GM19324 (cell line): ENCODE data around the gene REG3A.

ENCODE experiments used
- ATAC-seq: cut with Tn5 transposase; IDR thresholded peaks from one replicate; pipeline ENCODE4 v1.9.1; 2021; ENCODE audit warnings: mild to moderate bottlenecking, moderate library complexity; ENCODE audit not compliant: unreplicated experiment, low FRiP score

REG3A gene

DNA sequence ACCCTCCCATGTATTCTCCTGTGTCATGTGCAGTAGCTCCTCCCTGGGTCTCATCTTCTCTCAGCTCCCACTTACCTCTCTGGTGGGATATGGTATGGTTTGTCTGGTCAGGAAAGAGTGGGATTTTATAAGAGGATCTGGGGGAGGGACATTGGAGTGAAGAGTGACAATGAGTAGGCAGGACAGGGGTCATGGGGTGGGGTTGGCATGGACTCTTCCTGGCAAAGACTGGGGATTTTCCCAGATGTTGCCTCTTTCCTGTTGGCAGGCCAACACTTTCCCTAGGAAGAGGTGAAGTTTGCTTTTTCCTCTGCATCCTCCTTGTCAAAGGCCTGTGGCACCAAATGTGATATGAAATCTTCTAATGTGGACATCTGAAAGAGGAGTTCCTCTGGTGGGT is at the start of gene REG3A:
TSS of gene REG3A (minus strand) at position 101 of the 400 bp plus-strand sequence. CDS start 348 bp downstream, outside the sequence.
- ATAC-seq: no peak

DNA sequence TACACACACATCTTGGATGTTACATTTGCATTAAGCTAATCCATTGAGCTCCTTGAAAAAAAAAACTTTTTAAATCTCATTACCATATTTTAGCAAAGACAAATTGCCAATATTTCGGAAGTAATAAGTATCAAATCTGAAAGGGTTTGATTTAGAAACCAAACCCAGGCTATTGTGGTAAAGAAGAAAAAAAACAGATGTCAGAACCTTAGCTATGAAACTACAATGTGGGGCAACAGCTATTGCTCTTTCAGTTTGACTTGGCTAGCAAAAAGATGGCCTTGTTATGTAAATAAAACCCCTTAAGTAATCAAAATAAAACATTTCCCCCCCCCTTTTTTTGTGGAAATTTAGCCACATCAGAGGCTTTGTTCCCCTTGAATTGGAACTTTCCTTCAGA is 41.2 kb upstream of the REG3A start:
- no peak for ATAC-seq

- ATAC-seq: no peak
These were observed 32.3 kb upstream of the REG3A start for GRCh38 chr2:79191816-79192215.

GRCh38 chr2:79191081-79191480 is 31.5 kb upstream of the REG3A start:
- ATAC-seq: no peak

GRCh38 chr2:79189465-79189864 is 29.9 kb upstream of the REG3A start:
- no peak for ATAC-seq

- ATAC-seq: no peak
These were observed 22.1 kb upstream of the REG3A start for GRCh38 chr2:79181617-79182016.

- ATAC-seq: no peak
These were observed 20.5 kb upstream of the REG3A start for GRCh38 chr2:79180092-79180491.

GRCh38 chr2:79179036-79179435 is 19.5 kb upstream of the REG3A start:
- ATAC-seq: no peak

- ATAC-seq: no peak
These were observed 18.6 kb upstream of the REG3A start for GRCh38 chr2:79178076-79178674.

DNA sequence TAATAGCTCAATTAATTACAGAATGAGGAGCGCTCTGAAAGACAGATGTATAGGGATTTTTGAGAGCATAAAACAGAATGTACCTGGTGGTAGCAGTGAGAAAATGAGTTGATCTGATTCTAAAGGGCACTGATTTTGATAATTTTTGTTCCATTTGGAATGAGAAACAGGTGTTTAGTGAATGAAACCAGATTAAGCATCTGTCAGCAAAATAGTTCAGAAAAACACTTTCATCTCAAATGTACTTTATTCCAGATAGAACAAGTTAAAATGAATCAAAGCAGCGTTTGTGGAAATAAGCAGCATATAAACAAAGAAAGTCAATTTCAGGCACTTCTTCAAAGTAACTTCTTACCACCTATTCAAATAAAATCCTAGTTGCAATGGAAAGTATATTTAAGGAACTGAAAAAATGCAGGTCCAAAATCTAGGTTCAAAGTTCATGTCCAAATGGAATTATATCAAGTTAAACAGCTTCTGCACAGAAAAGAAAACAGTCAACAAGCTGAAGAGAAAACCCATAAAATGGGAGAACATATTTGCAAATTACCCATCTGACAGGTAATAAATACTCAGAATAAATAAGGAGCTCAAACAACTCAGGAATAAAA is 11.9 kb upstream of the REG3A start:
- ATAC-seq: no peak

DNA sequence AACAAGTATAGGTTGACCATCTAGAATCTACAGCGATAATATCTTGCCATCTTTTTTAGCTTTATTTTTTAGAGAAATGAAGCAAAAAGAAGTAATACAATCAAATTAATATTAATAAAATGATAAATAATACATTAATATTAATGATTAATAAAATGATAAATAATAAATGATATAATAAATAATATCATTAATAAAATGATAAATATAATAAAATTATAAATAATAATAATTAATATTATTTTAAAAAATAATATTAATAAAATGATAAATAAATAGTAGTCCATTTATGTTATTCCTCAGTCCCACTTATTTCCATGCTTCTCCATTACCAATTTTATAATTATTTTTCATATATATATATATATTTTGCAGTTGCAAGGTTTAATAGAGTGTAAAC is 3.2 kb upstream of the REG3A start:
- ATAC-seq: no peak

DNA sequence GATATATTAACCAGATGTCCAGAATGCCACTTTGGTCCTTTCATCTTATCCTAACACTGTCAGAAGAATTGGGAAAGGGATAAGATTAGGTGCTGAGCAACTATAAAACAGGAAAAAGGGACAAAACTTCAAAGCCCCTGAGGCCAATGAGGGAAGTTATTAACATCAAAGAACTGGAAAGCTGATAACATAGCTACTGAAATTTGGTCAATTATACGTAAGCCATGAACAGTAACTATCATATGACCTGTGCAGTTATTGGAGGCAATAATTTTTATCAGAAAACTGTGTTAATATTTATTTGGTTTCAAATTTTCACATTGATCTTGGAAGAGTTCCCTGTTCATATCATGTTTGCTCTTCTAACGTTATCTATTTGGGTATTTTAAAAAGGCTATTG is 2.6 kb upstream of the REG3A start:
- ATAC-seq: no peak

GRCh38 chr2:79159030-79159429 is 523 bp downstream of the REG3A start:
- ATAC-seq: no peak

GRCh38 chr2:79155826-79156476 is 3.6 kb downstream of the REG3A start:
- ATAC-seq: no peak

DNA sequence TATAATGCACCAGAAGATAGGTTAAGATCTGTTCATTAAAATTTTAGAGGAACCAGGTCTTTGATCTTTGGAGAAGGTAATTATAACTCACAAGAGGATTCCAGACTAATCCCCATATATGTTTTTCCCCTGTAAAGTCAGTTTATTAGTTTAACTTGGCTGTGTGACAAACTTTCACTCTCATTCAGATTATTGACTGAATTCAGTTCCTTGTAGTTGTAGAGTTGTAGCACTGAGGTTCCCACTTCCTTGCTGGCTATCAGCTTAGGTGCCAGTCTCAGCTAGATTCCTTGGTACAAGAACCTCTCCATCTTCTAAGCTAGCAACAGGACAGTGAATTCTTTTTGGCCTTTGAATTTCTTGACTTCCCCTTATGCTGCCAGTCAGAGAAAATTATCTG is 20.1 kb downstream of the REG3A start:
- no peak for ATAC-seq

DNA sequence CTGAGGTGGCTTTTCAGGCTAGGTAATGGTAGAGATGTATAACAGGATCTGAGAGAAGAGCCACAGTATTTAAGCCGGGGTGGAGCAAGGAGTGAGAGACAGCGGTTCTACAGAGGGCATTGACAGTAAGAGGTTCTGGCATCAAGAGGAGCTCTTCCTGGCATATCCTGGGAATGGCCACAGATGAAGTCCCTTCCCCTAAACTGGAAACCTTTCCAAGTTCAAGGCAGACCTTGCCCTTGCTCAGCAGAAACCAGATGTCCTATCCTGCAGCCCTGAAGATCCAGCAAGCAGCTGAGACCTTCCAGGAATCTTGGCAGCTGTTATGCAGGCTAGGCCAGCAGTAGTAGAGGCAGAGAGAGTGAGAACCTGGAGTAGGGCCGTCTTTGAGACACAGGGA is 21.2 kb downstream of the REG3A start:
- ATAC-seq: no peak

DNA sequence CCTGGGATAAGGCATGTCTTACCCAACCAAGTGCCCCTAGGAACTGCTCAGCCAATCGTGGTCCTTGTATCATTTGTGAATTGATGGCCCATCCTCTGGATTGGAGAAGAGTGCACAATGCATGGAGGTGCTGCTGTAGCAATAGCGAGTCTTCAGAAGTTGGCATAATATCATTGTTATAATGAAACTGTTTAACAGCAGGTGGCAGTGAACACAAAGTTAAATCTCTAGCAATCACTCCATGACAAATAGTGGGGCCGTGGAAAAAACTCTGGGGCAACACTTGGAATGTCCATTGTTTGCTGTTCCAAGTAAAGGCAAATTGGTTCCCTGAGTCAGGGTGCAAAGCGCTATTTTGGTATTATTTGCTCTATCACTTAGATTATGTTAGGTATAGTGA is 27.9 kb downstream of the REG3A start:
- no peak for ATAC-seq

DNA sequence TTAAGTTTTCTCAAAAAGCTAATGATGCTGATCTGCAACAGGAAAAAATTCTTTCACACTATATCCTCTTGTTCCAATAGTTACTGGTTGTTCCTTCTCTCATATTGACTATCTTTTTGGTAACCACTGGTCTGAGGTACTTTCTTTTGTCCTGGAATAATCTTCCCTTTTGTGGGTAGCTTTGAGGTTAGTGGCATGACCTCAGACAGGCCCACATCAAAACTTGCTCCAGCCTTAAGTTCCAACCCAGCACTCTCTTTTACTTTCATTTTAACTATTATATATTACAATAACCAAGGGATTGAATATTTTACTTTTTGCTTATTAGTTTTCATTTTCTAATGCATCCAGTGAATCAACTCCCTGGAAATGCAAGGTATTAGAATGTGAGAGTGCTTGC is 29.7 kb downstream of the REG3A start:
- no peak for ATAC-seq

DNA sequence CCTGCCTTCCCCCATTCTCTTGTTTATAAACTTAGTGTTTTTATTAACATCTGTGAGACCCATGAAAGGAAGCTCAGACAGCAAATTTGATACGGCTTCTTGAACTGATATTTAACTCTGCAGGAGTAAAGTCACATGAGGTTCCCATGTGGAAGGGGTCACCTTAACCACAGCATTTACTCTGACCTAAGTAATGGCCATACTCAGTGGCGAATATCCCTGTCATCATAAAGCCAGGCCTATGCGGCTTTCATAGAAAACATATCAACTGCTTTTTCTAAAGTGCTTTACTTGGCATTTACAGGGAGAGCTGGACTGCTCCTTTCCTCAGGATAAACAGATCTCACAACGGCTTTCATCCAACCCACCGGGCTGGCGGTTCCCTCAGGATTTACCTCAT is 30.3 kb downstream of the REG3A start:
- no peak for ATAC-seq

DNA sequence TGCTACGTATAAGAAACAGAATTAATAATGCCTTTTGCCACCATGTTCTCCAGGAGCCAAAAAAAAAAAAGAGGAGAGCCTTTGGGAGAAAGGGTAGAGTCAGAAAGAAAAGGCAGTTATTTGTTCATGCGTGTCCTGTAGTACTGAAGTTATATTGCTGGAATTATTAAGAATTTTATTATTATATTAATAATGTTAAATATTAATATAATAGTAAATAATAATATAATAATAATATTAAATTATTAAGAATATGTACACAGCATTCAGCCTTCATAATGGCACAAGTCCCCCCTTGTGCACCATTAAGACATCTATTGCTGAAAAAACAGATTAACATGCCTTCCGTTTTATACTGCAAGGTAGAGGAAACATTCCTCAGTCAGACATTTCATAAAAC is 31.1 kb downstream of the REG3A start:
- no peak for ATAC-seq

DNA sequence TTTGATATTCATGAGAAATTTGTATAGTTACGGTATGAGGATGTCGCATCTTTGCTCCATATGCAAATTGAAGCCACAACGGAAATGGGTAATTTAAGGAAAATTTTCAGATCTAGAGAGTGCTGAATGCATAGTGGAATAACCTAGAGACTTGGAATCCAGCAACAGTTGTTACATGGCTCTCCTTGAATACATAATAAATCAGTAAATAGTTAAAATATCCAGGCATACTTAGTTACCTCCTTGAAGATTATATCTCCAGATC is 33.9 kb downstream of the REG3A start:
- ATAC-seq: no peak

GRCh38 chr2:79124907-79125720 is 34.4 kb downstream of the REG3A start:
- ATAC-seq: no peak
